Fibroblast of pulmonary artery (primary cell): ENCODE results near the gene ADARB2.

Experiments used
- DNase-seq: peaks from one replicate; pipeline ENCODE4 v3.0.0-alpha.2; 2010; ENCODE audit warnings: low read depth
- H3K4me3 ChIP-seq: replicated peaks from 2 replicates; pipeline ENCODE4 v1.5.1; 2011; ENCODE audit warnings: low read depth, mild to moderate bottlenecking, control low read depth, low read length, moderate library complexity
- TF ChIP-seq, protein P1 (sequence below): IDR thresholded peaks from 2 replicates; pipeline ENCODE4 v1.5.1; 2011; ENCODE audit warnings: mild to moderate bottlenecking, control low read depth, low read length, inconsistent platforms; ENCODE audit errors: missing control alignments

Gene ADARB2

DNA sequence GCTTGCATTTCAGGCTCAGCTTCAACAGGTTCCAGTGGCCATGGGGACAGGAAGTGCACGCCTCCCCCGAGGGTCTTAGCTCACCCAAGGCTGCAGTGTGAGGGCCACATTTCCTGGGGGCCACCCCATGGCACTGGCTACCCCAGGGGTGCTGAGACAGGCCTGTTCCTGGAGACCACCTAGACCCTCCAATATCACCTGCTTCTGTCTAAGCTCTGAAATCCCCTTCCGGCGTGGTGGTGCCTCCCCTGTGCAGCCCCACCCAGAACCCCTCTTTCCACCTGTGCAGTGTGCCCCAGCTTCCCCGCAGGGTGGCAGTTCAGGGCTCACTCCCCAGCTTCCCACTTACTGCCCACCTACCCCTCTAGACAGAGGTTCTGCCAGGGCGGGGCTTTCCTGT is 83.1 kb downstream of the ADARB2 start:
- TF ChIP-seq, protein P1, sequence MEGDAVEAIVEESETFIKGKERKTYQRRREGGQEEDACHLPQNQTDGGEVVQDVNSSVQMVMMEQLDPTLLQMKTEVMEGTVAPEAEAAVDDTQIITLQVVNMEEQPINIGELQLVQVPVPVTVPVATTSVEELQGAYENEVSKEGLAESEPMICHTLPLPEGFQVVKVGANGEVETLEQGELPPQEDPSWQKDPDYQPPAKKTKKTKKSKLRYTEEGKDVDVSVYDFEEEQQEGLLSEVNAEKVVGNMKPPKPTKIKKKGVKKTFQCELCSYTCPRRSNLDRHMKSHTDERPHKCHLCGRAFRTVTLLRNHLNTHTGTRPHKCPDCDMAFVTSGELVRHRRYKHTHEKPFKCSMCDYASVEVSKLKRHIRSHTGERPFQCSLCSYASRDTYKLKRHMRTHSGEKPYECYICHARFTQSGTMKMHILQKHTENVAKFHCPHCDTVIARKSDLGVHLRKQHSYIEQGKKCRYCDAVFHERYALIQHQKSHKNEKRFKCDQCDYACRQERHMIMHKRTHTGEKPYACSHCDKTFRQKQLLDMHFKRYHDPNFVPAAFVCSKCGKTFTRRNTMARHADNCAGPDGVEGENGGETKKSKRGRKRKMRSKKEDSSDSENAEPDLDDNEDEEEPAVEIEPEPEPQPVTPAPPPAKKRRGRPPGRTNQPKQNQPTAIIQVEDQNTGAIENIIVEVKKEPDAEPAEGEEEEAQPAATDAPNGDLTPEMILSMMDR = no peak
- no peak for DNase-seq
- no peak overlapping the region for H3K4me3 ChIP-seq

- DNase-seq = no peak
- no peak overlapping the region for H3K4me3 ChIP-seq
- TF ChIP-seq, protein P1 = no peak
Observed at GRCh38 chr10:1653321-1653720, 84.0 kb downstream of the ADARB2 start.

DNA sequence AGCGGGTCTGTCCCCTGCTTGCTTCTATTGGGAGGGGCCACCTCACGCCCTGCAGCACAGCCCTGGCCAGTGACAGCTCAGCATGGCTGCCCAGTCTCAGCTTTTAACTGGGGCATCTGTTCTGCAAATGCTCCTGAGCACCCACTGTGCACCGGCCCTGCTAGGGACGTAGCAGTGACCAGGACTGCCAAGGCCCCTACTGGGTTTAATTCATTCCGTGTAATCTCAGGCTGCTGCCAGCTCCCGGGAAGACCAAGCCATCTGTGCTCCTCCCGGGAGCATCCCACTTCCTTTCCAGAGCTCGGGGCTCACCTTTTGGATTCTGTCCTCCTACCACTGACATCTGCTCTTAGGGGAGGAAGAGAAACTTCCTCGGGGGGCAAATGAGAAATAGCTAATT is 85.2 kb downstream of the ADARB2 start:
- no peak for DNase-seq
- H3K4me3 ChIP-seq = no peak overlapping the region
- TF ChIP-seq, protein P1 = no peak

DNA sequence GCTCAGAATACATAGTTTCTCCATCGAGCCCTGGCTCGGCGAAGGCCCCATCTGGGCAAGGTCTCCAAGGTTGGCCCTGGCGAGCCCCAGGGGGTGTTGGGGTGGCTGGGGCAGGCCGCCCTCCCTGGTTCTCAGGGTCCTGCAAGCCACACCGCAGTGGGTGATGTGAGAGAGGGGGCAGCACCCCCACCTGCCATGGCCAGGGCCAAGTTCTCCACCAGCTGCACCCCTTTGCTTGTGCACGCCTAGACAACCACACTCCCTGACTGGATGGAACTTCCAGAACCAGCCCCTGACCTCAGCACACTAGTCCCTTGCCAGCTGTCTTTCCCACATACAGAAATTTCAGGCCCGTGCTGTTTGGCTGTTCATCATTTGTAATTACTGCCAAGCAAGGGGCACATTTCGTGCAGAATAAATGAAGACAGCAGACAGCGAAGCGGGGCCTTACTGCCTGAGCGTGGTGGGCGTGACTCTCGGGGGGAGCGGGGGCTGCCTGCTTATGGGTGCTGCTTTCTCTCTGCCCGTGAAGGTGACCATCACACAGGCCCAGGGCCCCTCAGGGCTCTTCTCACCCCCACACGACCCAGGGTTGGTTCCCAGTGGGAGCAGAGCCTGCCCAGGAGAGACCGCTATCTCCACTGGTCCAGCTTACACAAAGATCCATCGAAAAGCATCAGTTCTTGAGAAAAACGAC is 85.9 kb downstream of the ADARB2 start:
- no peak overlapping the region for H3K4me3 ChIP-seq
- TF ChIP-seq, protein P1 = no peak
- DNase-seq = no peak

DNA sequence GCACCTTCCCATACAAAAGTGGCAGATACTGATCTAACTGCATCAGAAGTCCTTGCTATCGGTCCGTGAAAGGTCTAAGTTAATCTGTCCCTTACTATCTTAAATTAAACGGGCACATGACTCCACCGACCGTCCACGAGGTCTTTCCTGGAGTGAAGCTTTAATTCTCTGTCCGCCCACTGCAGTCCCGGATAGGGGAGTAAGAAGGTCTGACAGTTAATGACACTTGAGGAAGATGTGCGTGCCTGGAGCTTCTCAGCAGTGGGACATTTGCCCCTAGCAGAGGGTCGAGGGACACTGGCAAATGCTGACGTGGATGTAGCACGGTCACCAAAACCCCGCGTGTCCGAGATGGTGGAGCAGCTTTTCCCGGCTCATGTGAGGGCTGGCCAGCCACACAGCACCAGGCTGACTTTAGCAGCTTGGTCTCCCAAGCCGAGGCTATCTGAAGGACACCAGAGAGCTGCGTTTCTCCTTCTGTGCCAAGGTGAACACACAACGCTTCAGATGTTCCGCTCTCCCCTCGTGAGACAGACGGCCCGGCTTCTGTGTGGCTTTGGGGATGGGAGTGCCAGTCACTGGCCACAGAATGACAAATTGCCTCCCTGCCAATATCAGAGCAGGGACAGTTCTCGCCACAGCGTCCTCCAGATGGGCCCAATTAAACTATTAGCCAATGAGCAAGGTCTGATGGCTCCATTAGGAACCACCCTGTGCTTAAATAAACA is 86.6 kb downstream of the ADARB2 start:
- DNase-seq = no peak
- no peak overlapping the region for H3K4me3 ChIP-seq
- TF ChIP-seq, protein P1 = no peak

- no peak for DNase-seq
- no peak overlapping the region for H3K4me3 ChIP-seq
- TF ChIP-seq, protein P1 = no peak
Observed at GRCh38 chr10:1648648-1649047, 88.7 kb downstream of the ADARB2 start.
